Lower leg skin (tissue), 4 donors: ENCODE measurements around the gene CENPX. TPM values are rescaled to one million over a fixed set of nuclear protein-coding genes. Genes with fewer than 3 reads are reported as not detected.

Experiments used
- DNase-seq, 2 donors: peaks; one replicate each; pipeline ENCODE4 v3.0.0-alpha.2; 2019; ENCODE audit warnings: low spot score in 2 of 2
- H3K4me3 ChIP-seq: fragments of 200-600 bp; sonication (generic); 2 replicates; pipeline ENCODE4 v1.5.1; 2017; ENCODE audit warnings: mild to moderate bottlenecking, low read depth; ENCODE audit not compliant: poor library complexity, severe bottlenecking
- POLR2A ChIP-seq, 2 donors: fragments of 450-650 bp; IDR thresholded peaks; one replicate each; pipeline ENCODE4 v1.6.1; 2016 to 2017; ENCODE audit warnings: antibody characterized with exemption in 2 of 2, mild to moderate bottlenecking in 1 of 2, moderate library complexity in 1 of 2
- WGBS, 2 donors: methylation state at CpG; one replicate each; pipeline ENCODE4 v1.1.5; 2018; 5-methylcytosine and 5-hydroxymethylcytosine counted together
- intact Hi-C: fragments of 100-400 bp; cut with DNase I; formaldehyde crosslinking; loops from one replicate; pipeline ENCODE4 v1.15.0; 2023; ENCODE audit warnings: low total_unique reads
- total RNA-seq, 4 donors: library from RNA; depleted of rRNA; stranded (reverse); fragments of >200 nt; gene quantifications; one replicate each; pipeline ENCODE4 v1.1.0, GENCODE V29; 2016
- TF ChIP-seq, protein P1 (sequence below), 3 donors: fragments of 450-650 bp; IDR thresholded peaks; one replicate each; pipeline ENCODE4 v1.5.1; 2016; ENCODE audit warnings: antibody characterized with exemption in 3 of 3, mild to moderate bottlenecking in 3 of 3, moderate library complexity in 2 of 3

CENPX gene
- total RNA-seq, 4 donors from 2014 or later: 64.8 to 79.7 (median 71.2) TPM

DNA sequence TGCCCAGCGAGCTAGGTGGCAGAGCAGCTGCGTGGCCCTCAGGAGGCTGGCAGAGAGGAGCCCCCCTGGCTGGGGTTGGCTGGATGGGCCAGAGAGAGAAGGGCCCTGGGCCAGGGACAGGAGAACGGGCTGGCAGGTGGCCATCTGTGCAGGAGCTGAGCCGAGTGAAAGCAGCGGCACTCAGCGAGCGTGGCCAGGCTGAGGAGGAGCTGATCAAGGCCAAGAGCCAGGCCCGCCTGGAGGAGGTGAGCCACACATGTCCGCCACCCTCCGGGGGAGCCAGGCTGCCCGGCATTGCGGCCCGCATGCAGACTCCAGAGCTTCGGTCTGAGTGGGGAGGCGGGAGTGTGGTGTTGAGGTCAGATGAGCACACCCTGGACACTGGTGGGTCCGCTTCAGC, 6.7 kb upstream of the CENPX start:
- intact Hi-C loops: loop anchor here (2.0 kb wide), 1 partner anchor 125 kb away; no protein-coding TSS in a partner anchor
- 56 to 69% methylated on average over 11 to 16 of the region's 16 CpGs for WGBS, 2 donors

DNA sequence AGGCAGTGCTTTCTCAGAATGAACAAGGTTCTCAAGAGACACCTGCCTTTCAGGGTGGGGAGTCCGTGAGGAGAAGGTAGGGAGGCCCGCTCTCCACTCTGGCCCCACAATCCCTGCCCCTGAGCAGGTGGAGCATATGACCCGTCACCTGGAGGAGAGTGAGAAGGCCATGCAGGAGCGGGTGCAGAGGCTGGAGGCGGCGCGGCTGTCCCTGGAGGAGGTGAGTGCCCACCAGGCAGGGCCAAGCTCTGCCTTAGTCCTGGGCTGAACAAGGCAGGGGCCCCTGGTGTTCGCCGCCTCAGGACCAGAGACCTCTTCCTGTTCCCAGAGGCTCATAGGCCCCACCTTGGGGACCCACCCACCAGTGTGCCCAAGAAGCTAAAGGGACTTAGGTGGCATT, 6.3 kb upstream of the CENPX start:
- DNase-seq: no peak
- 96 to 99% methylated on average over 8 to 9 of the region's 9 CpGs for WGBS, 2 donors
- intact Hi-C loops: loop anchor here (2.0 kb wide), 1 partner anchor 126 kb away; no protein-coding TSS in a partner anchor
- TF ChIP-seq POLR2A (IDR thresholded peaks at IDR 0.05): no peak
- TF ChIP-seq, protein P1, sequence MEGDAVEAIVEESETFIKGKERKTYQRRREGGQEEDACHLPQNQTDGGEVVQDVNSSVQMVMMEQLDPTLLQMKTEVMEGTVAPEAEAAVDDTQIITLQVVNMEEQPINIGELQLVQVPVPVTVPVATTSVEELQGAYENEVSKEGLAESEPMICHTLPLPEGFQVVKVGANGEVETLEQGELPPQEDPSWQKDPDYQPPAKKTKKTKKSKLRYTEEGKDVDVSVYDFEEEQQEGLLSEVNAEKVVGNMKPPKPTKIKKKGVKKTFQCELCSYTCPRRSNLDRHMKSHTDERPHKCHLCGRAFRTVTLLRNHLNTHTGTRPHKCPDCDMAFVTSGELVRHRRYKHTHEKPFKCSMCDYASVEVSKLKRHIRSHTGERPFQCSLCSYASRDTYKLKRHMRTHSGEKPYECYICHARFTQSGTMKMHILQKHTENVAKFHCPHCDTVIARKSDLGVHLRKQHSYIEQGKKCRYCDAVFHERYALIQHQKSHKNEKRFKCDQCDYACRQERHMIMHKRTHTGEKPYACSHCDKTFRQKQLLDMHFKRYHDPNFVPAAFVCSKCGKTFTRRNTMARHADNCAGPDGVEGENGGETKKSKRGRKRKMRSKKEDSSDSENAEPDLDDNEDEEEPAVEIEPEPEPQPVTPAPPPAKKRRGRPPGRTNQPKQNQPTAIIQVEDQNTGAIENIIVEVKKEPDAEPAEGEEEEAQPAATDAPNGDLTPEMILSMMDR (IDR thresholded peaks at IDR 0.05): no peak
- H3K4me3 ChIP-seq: no peak overlapping the region

More for the DNA sequence above, 6.7 kb upstream of the CENPX start:
- no peak overlapping the region for H3K4me3 ChIP-seq
- DNase-seq: no peak
- TF ChIP-seq, protein P1 (IDR thresholded peaks at IDR 0.05): no peak
- no peak for TF ChIP-seq POLR2A (IDR thresholded peaks at IDR 0.05)

DNA sequence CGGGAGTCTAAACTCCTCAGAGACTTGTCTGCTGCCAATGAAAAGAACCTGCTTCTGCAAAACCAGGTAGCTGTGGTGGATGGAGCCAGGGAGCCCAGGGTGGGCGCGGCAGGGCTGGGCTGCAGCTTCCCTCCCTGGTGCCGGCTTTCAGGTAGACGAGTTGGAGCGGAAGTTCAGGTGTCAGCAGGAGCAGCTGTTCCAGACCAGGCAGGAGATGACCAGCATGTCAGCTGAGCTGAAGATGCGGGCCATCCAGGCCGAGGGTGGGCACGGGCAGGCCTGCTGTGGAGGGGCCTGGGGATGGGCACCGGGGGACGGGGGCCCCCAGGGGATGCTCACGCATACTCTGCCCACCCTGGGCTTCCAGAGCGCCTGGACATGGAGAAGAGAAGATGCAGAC, 5.6 kb upstream of the CENPX start:
- intact Hi-C loops: loop anchor here (2.0 kb wide), 1 partner anchor 127 kb away; no protein-coding TSS in a partner anchor
- no peak for DNase-seq
- no peak overlapping the region for H3K4me3 ChIP-seq
- TF ChIP-seq POLR2A (IDR thresholded peaks at IDR 0.05): no peak
- TF ChIP-seq, protein P1 (IDR thresholded peaks at IDR 0.05): no peak
- WGBS, 2 donors: 93 to 96% methylated on average over 13 of the region's 13 CpGs

DNA sequence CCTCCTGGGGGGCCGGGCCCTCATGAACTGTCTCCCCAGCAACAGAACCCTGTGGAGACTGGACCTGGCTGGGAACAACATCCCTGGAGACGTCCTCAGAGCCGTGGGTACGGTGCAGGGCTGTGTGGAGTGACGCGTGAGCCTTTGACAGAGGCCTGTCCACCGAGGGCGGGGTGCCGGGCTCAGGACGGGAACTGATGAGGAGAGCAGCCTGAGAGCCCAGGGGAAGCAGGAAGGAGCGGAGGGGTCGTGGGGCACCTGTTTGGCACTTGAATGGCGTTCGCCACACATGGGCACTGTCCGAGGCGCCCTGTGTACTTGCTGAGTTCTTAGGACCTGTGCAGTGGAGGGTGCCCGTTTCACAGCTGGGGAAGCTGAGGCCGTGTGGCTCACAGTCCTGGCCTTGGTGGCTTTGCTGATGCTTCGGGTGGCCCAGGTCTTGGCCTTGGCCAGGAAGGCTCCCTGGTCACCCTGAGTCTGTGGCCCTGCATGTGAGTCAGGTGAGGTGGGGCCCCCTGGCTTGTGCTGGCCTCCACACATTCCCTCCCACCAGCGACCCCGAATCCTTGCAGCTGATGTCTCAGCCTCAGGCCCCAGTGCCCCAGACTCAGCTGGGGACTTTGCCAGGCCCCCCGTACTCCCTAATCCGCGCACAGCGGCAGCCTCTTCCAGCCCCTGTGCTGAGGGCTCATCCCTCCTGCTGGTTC, 2.9 kb upstream of the CENPX start:
- intact Hi-C loops: no loop called here
- no peak for TF ChIP-seq POLR2A (IDR thresholded peaks at IDR 0.05)
- TF ChIP-seq, protein P1 (IDR thresholded peaks at IDR 0.05): no peak
- DNase-seq: no peak
- WGBS, 2 donors: 93 to 94% methylated on average over 24 to 25 of the region's 25 CpGs
- H3K4me3 ChIP-seq: no peak overlapping the region

DNA sequence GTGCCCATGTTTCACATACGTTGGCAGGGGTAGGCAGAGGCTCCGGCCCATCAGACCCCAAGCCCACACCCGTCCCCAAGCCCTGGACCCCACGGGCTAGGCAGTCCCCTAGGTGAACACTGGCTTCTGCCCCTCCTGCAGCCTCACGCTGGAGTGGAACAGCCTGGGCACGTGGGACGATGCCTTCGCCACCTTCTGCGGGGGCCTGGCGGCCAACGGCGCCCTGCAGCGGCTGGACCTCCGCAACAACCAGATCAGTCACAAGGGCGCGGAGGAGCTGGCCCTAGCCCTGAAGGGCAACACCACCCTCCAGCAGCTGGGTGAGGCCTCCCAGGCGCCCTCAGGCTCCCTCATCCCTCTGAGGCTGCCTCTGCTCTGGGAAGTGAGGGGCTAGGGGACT, 2.2 kb upstream of the CENPX start:
- H3K4me3 ChIP-seq: no peak overlapping the region
- intact Hi-C loops: no loop called here

More for the DNA sequence above, 2.2 kb upstream of the CENPX start:
- no peak for DNase-seq
- no peak for TF ChIP-seq POLR2A (IDR thresholded peaks at IDR 0.05)
- TF ChIP-seq, protein P1 (IDR thresholded peaks at IDR 0.05): no peak
- 89 to 95% methylated on average over 8 to 17 of the region's 17 CpGs for WGBS, 2 donors
